PFSK-1 (cell line): ENCODE results near the gene TPTE.

ENCODE experiments used
- POLR2AphosphoS5 ChIP-seq: IDR thresholded peaks from 2 replicates; pipeline ENCODE4 v1.6.1; 2012; ENCODE audit warnings: low read depth, mild to moderate bottlenecking, control low read depth, low read length, moderate library complexity
- SIN3A ChIP-seq: IDR thresholded peaks from 2 replicates; pipeline ENCODE4 v1.6.1; 2012; ENCODE audit warnings: mild to moderate bottlenecking, low read length, moderate library complexity, borderline replicate concordance; ENCODE audit not compliant: insufficient read depth
- TAF1 ChIP-seq: IDR thresholded peaks from 2 replicates; pipeline ENCODE4 v1.6.1; 2012; ENCODE audit warnings: low read length, control low read depth, borderline replicate concordance; ENCODE audit not compliant: insufficient read depth

DNA sequence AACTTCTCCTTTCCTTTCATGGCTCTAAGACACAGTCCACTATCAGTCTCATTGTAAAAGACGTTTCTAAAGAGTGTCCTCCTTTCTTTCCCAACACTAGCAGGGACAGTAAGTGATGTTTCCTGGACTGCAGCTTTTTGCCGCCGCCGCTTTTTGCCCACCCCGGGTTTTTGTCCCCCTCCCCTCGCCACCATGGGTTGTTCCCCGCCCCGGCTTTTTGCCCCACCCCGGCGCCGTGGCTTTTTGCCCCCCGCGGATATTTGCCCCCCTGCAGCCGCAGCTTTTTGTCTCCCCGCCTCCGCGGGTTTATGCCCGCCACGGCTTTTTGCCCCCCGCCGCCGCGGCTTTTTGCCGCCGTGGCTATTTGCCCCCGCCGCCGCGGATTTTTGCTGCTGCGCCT, 95.2 kb downstream of the TPTE start:
- no peak for TF ChIP-seq SIN3A
- TF ChIP-seq TAF1 = no peak
- TF ChIP-seq POLR2AphosphoS5 = no peak
